Measurements from ENCODE around the gene PRSS23.
"Not testable (repeated sequence)": the region's sequence is repeated elsewhere in the genome, so short reads cannot be mapped to it uniquely, and the experiment has no call there.

Gene PRSS23, protein sequence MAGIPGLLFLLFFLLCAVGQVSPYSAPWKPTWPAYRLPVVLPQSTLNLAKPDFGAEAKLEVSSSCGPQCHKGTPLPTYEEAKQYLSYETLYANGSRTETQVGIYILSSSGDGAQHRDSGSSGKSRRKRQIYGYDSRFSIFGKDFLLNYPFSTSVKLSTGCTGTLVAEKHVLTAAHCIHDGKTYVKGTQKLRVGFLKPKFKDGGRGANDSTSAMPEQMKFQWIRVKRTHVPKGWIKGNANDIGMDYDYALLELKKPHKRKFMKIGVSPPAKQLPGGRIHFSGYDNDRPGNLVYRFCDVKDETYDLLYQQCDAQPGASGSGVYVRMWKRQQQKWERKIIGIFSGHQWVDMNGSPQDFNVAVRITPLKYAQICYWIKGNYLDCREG

DNA sequence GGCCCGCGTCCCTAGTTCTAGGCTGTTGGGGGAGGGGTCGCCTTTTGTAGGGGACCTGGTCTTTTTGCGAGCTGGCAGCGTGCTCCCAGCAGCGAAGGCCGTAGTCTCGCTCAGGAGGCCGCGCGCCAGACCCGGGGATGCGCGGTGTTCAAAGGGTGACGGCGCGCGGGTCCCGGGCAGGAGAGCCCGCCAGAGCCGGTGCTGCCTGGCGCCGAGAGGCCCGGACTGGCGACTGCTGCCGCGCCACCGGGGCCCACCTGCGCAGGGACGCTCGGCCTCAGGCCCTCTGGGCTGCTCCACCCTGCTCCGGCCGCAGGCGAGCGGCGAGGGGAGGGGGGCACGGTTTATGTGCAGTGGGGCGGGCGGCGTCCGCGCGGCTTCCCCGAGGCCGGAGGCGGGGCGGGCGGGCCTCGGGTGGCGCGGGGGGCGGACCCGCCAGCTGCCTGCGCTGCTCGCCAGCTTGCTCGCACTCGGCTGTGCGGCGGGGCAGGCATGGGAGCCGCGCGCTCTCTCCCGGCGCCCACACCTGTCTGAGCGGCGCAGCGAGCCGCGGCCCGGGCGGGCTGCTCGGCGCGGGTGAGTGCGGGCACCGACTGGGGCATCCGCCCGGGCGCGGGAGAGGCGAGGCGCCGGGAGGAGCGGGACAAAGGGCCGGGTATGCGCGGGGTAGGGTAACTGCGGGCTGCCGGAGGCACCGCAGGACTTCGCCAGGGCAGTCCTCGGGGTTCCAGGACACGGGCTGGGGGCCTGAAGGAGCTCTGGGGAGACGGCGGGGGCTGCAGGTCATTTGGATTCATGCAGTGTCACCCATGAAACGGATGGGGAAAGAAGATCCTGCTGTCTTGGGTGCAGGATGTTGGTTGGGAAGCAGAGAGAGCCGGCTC, at the start of gene PRSS23:
Gene PRSS23, plus strand, starts transcription at position 467 of the 884 bp plus-strand sequence. CDS start 7,102 bp downstream, outside the sequence.
- peak; percentile 15 for DNase-seq

DNA sequence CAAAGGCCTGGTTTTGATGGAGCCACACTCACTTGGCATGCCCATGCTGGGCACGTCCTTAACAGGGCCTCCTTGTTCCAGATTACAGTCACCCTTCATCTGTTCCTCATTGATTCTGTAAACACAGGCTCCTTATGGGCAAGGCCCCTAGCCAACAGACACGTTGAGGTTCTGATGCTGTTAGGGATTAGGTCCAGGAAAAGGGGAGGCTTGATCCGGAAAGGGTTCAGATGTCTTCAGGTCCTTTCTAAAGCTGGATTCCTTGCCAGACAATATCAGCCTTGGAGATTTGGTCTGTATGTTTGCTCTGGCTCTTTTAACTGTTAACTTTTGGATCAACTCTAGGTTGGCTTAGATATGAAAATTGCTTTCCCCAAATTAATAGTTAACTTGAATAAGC, 46.9 kb upstream of the PRSS23 start:
- DNase-seq, result no peak

DNA sequence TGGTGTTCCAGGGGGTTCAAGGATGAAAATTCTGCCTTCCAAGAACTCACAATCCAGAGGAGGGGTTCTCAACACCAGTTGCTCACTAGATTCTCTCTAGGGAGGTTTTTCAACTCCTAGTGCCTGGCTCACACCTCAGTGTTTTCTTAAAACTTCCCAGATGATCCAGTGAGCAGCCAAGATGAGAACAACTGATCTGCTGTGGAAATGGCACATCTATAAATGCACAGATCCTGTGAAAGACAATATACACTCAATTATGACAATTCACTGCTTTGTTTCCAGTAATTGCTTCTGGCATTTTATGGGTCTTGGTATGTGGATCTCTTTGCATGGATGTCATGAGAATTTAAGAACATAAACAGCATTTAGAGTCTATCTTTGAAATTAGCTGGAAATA, 45.2 kb upstream of the PRSS23 start:
- no peak for DNase-seq

DNA sequence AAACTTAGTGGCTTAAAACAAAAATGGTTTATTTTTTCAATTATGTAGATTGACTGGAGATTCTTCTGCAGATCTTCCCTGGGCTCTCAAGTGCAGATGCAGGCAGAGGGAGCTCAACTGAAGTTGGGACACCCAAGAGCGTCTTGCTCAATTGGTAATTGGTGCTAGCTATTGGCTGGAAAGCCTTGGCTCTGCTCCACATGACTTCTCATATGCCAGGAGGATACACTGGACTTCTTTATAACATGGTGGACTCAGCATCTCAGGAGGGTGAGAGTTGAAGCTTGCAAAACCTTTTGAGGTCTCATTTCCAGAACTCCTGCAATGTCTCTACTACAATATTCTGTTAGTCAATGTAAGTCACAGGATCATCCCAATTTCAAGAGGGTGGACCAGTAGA, 42.2 kb upstream of the PRSS23 start:
- no peak for DNase-seq

DNA sequence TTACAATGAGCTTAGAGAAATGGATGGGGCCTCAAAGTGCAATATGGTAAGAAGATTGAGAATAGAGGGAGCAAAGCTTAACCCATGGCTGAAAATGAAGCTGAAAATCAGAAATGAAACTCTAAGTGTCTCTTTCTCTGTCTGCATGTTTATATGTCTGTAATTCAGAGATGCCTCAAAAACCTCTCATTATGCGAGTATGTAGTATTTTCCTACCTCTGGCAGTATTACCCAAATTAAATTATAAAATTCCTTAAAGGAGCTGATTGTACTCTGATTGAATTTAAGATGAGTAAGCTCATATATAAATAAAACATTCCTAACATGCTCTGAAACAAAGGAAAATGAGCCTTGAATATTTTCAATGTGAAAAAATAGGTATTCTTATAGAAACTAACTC, 39.8 kb upstream of the PRSS23 start:
- no peak for DNase-seq

DNA sequence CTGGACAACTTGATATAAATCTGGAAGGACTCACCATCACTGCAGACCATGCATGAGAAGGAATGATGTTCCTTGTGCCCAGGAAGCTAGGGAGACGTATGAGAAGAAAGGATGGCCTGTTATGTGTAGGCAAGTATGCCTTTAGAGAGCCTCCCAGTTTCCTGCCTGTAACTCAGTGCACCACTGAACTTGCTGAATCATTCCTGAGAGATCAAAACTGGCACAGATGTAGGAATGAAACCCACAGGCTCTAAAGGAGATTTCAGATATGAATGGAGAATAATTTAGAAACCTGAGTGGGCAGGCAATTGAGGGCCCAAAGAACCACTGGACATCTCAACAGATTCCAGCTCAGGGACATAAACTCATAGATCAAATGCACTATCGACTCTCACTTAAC, 38.4 kb upstream of the PRSS23 start:
- DNase-seq, result no peak

DNA sequence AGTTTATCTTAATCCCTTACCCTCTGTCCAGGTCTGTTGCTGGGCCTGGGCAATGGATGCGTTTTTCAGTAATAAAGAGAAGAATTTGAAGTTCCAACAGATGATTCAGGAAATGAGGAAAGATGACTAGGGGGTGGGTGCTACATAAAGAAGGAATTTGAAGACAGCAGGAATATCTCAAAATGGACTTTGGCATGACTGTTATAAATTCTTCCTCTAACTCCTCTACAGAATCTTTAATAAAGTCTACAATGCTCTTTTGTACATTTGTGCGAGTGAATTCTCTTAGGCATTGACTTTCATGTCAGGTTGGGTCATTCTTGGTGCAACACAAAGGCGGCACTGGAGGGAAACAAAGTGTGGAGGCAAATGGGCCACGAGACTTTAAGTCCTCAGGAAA, 35.1 kb upstream of the PRSS23 start:
- DNase-seq, result no peak

DNA sequence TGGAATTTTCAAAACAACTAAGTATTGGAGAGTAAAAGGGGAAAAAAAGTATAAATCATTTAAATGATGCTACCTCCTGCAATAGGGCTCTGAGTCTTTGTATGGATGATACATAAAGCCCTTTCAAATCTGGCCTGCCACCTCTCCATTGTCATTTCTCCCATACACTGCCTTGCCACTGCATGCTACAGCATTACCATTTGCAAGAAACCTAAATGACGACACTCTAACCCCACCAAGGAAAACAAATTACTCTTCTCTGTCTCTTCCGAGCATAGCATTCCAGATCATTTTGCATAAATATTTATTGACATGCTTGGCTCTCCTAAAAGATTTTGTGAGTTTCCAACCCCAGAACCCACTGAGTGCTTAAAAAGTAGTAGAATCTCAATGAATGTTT, 34.5 kb upstream of the PRSS23 start:
- no peak for DNase-seq

DNA sequence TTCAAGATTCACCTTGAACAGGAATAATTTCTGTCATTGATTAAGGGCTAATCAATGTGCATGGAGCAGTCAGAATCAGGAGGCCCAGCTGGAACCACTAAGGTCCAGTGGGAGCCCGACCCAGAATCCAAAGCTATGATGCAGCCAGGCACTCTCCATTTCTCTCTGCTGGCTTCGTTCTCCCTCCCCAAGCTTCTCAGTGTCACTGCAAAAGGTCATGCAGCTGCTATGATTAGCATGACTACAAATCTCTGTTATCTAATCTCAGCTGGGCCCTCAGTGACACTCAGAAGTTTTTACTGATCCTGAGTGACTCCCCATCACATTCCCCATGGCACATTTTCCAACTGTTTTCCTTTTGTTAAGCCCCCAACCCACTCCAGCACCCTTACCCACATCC, 31.1 kb upstream of the PRSS23 start:
- no peak for DNase-seq

DNA sequence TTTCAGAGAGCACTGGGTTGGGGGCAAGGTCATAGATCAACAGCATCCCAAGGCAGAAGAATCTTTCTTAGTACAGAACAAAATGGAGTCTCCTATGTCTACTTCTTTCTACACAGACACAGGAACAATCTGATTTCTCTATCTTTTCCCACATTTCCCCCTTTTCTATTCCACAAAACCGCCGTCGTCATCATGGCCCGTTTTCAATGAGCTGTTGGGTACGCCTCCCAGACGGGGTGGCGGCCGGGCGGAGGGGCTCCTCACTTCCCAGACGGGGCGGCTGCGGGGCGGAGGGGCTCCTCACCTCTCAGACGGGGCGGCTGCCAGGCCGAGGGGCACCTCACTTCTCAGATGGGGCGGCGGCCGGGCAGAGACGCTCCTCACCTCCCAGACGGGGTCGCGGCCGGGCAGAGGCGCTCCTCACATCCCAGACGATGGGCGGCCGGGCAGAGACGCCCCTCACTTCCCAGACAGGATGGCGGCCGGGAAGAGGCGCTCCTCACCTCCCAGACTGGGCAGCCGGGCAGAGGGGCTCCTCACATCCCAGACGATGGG, 29.8 kb upstream of the PRSS23 start:
- not testable (repeated sequence) for DNase-seq

DNA sequence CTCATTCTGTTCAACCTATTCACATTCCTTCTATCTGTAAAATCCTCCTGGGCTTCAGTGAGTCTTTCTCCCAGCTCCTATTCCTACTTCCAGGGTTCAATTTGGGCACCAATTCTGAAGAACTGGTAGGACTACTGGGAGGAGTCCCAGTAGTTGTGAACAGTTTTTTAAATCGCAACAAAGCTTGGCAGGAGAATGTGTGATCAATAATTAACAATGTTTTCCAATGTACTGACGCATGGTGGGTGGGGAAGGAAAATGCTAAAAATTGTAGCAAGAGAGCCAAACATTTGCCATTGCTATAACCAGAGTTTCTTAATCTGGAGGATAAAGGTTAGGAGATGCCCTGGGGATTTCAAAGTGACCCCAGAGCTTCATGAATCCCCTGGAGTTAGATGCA, 27.3 kb upstream of the PRSS23 start:
- no peak for DNase-seq

DNA sequence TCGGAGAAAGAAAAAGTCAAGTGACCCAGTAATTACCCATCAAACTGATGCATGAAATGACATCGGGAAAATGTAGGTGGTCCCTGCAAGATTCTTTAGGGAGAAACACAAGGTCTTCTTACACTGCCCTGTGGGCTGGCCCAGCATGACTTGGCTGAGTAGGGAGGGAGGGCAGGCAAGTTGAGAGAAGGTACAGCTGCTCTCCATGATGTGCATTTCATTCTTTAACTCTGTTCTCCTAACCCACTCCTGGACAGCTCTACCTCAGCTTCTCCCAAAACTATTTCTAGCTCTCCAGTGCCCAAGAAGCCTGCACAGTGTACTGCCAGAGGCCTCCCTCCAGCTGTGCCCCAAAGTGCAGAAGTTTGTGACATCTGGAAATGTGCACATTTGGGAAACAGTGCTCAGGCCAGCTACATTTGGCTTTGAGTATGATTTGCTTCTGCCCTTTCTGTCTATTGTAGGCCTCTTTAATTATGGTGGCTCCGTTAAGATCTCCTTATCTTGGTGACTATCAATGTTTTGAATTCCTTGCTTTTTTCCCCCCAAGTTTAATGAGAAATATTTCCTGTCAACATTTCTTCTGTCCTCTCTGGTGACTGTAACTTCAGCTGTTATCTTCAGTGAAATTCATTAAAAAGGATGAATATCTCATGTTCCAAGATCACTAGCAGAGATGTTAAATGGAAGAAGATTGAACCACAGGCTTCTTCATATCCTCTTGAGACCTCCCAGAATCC, 26.7 kb upstream of the PRSS23 start:
- DNase-seq, result no peak

DNA sequence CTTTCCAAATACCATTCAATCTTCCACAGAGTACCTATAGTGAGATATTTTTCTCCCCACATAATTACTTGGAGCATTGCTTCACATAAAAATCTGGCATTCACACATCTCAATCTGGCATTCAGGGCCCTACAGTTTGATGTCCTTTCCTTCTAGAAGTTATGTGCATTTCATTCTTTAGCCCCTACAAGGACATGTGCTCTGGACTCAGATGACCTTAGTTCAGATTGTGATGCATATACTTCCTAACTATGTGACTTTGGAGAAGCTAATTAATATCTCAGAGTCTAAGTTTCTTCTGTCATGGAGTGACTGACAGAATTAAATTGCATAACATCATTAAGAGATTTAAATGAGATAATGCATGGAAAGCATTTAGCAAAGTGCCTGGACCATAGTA, 25.9 kb upstream of the PRSS23 start:
- DNase-seq, result no peak

DNA sequence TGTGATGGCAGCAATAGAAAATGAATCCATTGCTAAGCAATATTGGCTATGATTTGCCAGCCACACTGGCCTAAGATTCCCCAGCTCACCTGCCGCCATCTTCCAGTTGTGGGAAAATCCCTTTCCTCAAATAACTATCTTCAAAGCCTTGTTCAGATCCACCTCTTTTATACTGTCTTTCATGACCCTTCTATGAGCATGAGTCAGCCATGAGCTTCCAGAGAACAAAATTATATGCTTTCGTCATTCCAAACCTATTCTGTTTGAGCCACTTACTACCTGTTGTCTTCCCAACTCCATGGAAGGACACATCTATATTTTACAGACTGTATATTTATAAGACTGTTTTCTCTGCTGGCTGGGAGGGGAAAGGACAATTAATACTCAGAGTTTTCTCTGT, 25.0 kb upstream of the PRSS23 start:
- DNase-seq, result no peak

DNA sequence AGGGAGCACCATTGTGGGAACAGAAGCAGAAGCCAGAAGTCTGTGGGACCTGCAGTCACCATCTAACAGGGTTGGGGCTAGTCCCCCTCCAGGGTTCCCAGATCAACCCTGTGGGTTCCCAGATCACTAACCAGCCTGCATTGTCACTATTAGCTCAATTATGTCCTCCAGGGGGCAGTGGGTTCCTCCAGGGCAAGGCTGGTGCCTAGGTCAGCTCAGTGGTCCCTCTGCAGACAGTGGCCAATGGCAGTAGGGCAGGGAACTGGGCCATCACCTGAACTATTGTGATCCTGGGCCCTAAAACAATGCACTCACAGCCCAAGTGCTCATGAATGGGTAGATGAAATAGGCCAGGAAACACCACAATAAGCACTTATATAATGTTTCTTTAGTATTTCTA, 18.8 kb upstream of the PRSS23 start:
- DNase-seq, result no peak

DNA sequence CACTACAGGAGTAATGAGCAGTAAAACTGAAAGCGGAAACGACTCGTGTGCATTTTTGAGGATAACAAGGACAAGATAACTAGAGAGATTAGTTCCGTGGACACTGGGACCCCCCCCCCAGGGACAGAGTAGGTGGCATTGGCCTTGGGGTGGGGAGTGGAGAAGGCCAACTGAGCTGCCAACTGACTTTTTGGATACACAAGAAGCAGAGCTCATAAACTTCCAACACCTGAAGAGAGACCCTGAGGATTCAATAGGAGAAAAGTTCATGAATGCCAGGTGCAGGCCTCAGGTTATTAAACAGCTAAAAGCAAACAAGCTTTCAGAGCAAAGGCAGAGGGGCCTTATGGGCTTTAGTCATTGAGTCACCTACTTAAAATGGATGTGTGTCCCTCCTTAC, 17.6 kb upstream of the PRSS23 start:
- DNase-seq, result no peak

DNA sequence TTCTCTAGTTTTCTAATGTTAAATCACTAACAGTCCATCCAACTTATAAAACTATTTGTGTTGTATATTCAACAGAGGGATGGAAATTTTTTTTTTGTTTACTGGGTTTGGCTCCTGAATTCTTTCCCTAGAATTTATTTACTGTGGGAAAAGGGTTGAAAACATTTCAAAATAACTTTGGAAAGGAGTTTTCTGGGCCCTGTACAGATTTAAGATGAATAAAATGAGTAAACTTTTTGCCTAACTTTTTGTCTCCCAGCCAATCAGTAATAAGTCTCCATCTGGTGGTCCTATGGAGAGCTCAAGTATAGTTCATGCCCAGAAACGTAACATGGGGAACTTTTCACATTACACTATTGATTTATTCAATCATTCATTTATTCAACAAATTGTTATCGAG, 16.7 kb upstream of the PRSS23 start:
- DNase-seq, result no peak

DNA sequence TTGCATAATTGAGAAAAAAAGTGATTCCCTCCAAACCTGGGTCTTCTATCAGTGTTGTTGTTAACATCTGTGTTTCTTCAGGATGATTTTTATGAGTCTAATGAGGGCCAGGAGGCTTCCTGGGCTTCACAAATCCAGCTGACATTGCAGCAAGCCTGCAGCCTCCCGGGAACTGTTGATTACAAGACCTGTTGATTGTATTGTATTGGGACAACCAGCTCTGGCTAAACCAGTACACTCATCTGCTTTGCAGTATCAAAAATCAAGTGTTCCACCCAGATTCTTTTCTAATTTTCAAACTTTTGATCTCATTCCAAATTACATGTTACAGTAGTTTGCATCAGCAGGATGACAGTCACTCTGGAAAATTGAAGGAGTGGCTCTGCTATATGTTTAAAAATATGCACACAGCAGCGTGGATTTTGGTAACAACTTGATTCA, 16.1 kb upstream of the PRSS23 start:
- DNase-seq, result no peak

DNA sequence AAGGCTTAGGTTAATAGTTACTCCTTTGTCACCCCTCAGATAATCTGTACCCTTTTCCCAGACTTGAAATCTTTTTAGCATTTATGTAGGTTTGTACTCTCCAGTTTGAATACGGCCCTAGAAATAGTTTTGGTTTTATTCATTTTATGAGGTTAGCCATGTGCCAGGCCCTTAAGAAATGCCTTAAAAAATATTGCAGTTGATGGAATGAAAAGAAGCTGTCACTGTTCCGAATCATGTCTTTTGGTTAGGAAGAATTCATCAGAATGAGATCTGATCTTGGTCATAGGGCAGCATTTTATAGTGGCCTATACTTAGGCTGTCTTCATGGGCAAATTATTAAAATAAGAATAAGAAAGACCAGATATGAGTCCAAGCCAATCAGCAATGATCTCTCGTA, 14.8 kb upstream of the PRSS23 start:
- DNase-seq, result no peak

DNA sequence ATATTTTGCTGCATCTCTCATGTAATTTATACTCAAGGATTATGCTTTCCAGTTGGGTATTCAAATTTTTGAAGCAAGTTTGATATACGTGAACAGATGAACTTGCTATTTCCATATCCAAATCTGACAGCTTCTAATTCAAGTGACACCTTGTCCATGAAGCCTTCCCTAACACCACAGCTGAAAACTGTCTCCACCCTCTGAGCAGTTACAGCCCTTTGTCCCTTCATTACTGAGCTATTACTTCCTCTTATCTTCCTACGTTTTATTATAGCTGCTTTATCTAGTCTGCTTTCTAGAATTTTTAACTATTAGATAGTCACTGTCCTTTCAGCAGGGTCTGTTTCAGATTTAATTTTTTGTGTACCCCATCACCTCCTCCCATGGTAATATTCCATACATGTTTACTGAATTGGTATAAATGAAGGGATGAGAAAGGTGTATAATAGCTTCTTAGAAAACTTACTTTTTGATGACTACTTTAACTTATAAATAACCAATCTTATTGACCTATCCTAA, 13.3 kb upstream of the PRSS23 start:
- DNase-seq, result no peak

DNA sequence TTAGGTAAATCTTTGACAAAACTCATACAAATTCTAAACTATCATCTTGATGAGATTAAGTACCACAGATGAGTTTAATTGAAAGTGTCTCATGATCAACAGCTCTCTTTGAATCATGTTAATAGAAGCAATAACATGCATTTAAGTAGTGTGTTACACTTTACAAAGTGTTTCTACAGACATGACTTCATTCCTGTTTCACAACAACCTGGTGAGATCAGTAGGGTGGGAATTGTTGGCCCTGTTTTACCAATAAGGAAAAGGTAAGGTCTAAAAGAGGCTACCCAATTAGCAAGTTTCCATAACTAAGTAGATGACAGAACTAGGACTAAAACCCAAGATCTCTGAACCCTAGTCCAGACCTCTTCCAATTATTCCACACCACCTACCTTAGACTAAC, 12.7 kb upstream of the PRSS23 start:
- DNase-seq, result no peak

DNA sequence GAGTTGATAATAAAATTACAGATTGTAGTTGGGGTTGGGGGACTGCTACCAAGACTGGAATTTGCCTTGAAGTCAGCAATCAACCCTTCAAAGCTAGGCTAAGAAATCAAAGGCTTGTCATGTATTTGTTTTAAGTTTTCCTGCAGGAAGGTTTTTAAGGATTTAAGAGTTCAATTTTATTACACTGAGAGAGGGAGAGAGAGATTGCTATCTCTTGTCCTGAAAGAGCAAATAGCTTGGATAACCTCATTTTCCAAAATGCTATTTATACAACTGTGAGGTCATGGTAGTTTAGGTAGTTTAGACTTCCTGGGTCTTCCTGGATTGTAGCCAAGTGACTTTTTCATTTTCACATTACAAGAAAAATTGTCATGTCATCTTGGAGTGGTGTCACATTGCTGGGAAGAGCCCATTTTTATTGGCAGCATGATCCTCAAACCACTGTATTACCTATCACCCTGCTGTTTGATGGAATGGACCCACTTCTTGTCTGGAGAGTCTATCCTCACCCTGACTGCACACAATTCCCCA, 10.1 kb upstream of the PRSS23 start:
- no peak for DNase-seq

Data from stimulated activated CD4-positive, alpha-beta T cell treated with anti-CD3 and anti-CD28 coated beads, Interleukin-4, amount 100 ng/mL, for 24 hours (primary cell).